GM19099 (cell line): ENCODE data around the gene PELO.

Experiments used
- POLR2A ChIP-seq: IDR thresholded peaks from 3 replicates; pipeline ENCODE4 v1.6.1; 2011; ENCODE audit warnings: low read depth; ENCODE audit not compliant: insufficient read length; ENCODE audit errors: extremely low read depth

Gene PELO

DNA sequence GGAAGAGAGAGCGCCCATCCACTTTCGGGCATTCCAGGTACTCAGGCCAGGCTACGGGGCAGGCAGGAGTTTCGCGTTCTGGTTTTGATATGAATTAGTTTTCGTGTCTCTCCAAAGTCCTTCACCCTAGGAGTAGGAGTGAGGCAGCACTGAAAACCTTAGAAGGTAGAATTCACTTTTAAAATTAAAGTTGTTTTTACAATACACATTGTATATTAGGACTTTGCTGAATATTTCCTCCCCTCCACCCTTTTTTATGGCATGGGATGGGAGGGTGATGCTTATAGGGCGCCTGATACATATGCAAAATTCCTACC lies 747 bp downstream of the PELO start:
- no peak for TF ChIP-seq POLR2A

DNA sequence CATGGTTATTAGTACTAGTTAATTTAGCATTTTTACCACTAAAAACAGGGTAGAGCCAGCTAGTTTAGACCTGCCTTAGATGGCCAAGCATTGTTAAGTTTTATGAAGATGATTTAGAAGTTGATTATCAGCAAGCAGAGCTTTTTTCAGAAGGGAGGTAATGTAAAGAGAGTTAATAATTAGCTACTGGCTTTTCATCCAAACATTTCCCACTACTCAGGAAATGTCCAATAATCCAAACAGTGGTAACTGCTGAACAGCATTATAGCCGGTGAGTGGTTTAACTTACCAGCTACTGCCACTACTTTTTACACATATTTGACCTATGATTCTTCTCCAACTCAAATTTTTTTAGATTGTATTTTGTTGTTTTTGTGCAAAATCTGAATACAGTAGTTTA lies 1.7 kb downstream of the PELO start:
- TF ChIP-seq POLR2A: no peak

DNA sequence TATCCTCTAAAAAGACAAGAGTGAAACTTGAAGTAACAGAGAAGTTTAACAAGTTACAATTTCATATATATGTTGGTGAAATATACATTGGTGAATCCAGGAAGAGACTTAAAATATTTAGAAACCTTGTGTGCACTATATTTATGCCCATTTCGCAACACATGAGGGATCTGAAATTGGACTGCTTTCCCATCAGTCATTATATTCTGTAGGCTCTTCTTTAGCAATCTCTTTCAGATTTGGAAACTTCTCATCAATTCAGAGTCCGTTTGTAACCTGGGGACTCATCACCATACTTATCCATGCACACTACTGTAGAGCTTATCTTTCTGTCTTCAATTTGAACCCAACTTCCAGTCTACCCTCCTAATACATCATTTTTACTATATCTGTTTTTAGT lies 2.1 kb downstream of the PELO start:
- no peak for TF ChIP-seq POLR2A

DNA sequence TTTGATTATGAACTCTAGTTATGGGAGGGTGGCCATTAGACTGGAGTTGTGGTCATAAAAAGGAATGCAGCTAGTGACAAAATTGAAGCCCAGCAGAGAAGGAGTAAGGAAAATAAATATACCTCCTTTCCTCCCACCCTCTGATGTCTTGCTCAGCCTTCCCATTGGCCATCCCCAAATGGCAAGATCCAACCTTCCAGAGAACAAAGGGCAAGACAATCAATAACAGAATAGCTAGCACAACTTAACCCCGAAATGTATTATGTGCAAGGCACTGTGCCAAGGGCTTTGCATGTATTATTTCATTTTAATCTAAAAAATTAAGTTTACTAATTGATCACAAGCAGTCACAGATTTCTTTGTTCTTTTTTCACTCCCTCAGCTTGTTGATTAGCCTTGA lies 3.6 kb downstream of the PELO start:
- TF ChIP-seq POLR2A: no peak

DNA sequence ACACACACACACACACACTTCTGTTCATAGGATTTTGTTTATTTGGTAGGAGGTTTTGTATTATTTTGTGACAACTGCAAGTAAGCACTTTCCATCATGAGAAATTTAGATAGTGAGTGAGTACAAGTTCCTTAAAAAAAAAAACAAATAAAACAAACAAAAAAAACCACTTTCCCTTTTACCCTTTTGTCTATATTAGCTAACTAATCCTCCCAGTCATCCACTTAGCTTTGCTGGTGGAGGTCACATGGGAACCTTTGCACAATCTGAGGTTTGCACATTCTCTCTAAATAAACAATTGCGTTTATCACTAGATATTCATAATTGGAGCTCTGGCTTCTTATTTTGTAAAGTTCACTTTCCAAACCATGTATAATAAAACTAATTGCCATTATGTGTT lies 6.8 kb downstream of the PELO start:
- no peak for TF ChIP-seq POLR2A

DNA sequence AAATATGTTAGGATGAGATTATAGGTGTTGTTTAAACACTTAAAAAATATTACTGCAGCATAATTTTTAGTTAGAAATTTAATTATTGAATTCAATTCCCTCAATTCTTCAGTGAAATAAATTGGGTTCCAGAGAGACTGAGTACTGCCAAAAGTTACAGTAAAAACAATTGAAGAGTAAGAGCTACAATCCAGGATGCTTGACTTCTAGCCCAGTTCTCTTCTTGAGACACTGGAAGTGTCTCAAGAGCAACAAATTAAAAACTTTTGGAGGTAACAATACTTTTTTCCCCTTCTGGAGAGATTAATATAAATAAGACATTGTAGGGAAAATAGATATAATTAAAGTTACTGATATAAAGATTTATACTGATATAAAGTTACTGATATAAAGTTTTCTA lies 8.3 kb downstream of the PELO start:
- no peak for TF ChIP-seq POLR2A

DNA sequence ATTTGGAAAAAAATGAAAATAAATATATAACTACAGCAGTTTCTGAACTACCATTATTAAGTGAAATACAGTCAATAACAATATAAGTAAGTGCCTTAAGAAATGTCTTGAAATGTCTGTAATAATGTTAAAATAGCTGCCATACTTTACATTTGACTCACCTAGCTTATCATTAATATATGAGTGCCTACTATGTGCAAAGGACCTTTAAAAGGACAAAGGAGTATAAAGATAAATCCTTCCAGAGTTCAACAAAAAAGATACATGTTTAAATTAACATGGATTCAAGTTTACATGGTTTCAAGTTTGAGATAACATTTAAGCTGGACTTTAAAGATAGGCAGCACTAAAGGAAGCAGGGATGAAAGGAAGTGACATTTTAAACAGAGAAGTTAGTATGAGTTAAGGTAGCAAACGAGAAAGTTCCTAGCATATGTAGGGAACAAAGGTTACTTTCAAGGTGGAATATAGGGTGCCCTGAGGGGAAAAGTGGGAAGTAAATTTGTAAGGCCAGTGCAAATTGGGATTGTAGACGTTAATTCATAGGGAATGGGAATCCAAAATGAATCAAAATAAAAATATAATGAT lies 8.9 kb downstream of the PELO start:
- no peak for TF ChIP-seq POLR2A

DNA sequence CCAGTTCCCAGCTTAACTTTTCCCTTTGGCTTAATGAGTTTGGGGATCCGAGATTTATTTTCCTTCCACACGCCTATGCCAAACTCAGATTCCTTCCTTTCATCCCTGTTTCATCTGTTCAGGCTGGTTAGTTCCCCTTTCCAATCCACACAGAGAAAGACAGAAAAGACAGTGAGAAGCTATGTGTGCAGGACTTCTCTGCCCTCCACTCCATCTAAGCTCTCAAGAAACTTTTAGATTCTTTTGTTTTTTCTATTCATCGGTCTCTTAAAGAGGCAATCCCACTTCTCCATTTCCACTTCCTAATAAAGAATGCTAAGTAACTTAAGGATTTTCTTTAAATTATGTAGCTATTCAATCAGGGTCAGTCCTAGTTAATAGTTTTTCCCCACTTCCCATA lies 11.2 kb downstream of the PELO start:
- TF ChIP-seq POLR2A: no peak

DNA sequence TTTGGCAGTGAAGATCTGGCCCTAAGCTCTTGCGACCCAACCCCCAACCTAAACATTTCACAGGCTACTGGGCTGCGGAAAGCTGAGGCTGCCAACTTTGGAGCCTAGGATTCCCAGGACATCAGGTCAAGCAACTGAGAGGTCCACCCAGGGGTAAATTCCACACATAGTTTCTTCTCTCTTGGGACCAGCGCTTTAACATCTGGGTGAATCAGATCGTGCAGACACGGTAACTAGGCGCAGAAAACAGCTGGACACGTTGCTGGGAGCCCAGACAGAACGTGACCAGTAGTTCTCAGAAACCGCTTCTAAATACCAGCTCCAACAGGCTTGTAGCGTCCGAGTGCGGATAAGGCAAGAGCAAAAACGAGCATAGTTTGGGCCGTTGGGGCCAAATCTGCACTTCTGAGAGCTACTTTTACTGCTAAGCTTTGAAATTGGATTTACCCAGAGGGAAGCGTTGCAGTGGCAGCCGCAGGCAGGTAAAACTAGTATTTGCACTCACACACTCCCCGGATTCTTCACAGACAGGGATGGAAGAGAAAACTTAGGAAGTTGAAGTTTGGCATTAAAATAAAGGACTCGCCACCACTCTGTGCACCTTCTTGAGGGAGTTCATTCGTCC lies 11.8 kb downstream of the PELO start:
- TF ChIP-seq POLR2A: no peak

DNA sequence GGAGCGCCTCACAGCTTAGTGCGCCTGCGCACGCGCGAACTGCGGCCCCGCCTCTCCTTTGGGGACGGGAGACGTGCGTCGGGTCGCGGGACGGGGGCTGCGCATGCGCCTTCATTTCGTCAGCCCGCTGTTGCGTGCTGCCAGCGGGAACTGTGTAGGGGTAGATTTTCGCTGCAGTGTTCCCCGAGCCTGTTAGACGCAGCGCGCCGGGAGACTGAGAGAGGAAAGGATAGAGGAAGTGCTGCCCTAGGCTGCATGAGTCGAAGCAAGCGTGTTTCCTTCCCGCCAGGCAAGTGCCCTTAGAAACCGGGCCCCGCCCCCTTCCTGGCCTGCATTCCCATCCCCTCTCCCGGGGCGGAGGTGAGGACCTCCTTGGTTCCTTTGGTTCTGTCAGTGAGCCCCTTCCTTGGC lies 12.3 kb downstream of the PELO start:
- TF ChIP-seq POLR2A: peak; percentile 78

DNA sequence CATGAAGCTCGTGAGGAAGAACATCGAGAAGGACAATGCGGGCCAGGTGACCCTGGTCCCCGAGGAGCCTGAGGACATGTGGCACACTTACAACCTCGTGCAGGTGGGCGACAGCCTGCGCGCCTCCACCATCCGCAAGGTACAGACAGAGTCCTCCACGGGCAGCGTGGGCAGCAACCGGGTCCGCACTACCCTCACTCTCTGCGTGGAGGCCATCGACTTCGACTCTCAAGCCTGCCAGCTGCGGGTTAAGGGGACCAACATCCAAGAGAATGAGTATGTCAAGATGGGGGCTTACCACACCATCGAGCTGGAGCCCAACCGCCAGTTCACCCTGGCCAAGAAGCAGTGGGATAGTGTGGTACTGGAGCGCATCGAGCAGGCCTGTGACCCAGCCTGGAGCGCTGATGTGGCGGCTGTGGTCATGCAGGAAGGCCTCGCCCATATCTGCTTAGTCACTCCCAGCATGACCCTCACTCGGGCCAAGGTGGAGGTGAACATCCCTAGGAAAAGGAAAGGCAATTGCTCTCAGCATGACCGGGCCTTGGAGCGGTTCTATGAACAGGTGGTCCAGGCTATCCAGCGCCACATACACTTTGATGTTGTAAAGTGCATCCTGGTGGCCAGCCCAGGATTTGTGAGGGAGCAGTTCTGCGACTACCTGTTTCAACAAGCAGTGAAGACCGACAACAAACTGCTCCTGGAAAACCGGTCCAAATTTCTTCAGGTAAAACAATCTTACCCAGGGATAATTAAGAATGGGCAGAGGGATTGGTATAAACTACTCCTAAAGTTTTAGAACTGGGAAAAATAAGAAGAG lies 12.9 kb downstream of the PELO start:
- TF ChIP-seq POLR2A: peak; percentile 29

DNA sequence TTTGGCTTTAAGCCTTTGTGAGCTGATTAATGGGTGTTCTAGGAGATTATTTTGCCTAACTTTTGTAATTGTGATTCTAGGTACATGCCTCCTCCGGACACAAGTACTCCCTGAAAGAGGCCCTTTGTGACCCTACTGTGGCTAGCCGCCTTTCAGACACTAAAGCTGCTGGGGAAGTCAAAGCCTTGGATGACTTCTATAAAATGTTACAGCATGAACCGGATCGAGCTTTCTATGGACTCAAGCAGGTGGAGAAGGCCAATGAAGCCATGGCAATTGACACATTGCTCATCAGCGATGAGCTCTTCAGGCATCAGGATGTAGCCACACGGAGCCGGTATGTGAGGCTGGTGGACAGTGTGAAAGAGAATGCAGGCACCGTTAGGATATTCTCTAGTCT lies 13.6 kb downstream of the PELO start:
- TF ChIP-seq POLR2A: no peak

DNA sequence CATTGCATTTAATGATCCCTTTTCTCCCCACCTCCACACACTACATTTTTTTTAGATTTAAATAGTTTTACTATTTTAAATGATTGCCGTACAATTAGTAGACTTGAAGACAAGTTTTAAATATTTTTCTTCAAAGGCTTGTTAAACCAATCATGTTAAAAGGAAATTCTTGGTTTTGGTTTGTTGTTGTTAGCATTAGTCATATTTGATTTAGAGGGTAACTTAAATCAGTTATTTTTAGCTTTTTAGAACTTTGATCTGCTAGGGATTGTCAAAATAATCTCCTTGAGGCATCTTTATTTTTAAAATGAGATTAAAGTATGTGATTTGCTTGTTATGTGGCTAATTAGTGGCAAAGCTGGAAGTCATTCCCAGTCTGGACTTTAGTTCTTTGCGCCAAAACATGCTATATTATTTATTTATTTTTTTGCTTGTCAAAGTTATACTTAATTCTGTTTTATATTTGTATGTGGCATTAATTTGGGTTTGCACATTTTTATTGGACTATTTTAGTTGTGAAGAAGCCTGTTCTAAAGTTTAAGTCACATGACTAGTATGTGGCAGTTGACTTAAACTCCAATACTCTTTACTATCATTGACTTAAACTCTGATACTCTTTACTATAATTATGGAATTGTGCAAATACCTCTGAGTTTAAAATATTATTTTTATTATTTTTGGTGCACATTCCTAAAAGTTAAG lies 14.7 kb downstream of the PELO start:
- no peak for TF ChIP-seq POLR2A

DNA sequence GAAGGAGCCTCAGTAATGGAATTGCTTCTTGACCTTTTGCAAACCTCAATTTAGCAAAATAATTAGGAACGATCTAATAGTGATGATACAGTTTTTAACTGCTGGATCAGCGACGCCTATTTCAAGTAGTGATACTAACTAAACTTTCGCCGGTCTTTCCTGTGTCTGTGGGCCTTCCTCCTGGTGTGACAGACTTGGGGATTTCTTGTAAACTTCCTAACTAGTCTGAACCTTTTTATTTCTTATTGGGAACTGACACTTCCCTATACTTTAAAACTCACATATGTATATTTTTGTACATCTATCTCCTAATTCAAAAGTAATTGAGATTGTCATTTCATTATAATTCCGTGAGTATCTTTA lies 15.2 kb downstream of the PELO start:
- no peak for TF ChIP-seq POLR2A

DNA sequence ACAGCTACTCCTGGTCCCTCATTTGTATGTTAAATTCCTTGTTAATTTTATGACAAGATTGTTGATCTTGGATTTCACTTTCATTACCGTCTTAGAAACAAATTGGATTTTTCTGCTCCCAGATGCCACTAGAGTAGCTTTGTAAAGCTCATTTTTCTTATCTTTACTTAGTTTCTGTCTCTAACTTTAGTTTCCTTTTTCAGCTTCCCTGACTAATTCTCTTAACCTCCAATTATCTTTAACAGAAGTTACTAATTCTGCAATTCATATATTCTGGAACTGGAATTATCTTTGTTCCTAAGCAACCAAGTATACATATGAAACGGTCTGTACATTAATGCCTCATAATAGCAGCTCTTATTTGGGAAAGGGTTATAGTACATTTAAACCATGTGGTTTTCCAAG lies 16.7 kb downstream of the PELO start:
- TF ChIP-seq POLR2A: no peak

DNA sequence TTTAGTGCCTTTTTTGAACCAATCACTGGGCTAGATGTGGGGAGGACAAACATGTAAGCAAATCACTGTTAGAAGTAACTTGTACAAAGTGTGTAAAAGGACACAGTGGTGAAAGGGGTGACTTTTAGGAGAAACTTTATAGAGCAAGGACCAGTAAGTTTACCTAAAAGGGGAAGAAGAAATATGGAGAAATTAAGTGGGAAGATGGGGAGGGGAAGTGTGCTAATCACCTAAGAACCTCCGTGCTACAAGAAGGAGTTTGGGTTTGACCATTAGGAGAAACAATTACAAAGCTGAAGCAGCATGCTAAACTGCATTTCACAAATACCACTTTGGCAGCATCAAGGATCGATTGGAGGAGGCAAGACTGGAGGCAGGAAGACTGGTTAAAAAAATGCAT lies 17.3 kb downstream of the PELO start:
- no peak for TF ChIP-seq POLR2A
